Esophagus squamous epithelium (tissue), 4 donors: ENCODE data around the gene OVAAL.

Experiments used
- POLR2A ChIP-seq, 4 donors: fragments of 450-650 bp; IDR thresholded peaks; one replicate each; pipeline ENCODE4 v1.6.1; 2017; ENCODE audit warnings: antibody characterized with exemption in 4 of 4, mild to moderate bottlenecking in 4 of 4, moderate library complexity in 3 of 4
- TF ChIP-seq, protein P1 (sequence below), 6 experiments: fragments of 450-650 bp in 4 of 6; fragments of 200-600 bp in 2 of 6; sonication (generic) in 2 of 6; IDR thresholded peaks; one replicate each; pipeline ENCODE4 v1.5.1; 2016 to 2019; ENCODE audit warnings: antibody characterized with exemption in 6 of 6, mild to moderate bottlenecking in 4 of 6, moderate library complexity in 4 of 6

DNA sequence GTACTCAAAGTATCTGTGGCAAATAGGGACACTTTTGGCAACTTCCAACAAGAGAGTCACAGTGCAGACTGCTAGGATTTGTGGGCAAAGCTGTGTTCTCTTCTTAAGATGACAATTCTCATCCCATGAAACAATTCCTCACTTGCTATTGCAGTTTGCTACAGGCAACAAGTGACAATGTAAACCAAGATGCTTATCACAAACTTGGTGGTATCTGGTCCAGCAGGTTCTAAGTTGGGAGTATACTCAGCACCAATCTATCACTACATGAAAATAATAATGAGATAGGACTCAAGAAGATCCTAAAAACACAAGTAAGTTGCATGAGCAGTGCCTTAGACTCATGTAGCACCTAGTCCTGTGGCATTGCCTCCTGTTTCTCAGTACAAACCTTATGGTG lies 3.4 kb upstream of the OVAAL start:
- TF ChIP-seq, protein P1, sequence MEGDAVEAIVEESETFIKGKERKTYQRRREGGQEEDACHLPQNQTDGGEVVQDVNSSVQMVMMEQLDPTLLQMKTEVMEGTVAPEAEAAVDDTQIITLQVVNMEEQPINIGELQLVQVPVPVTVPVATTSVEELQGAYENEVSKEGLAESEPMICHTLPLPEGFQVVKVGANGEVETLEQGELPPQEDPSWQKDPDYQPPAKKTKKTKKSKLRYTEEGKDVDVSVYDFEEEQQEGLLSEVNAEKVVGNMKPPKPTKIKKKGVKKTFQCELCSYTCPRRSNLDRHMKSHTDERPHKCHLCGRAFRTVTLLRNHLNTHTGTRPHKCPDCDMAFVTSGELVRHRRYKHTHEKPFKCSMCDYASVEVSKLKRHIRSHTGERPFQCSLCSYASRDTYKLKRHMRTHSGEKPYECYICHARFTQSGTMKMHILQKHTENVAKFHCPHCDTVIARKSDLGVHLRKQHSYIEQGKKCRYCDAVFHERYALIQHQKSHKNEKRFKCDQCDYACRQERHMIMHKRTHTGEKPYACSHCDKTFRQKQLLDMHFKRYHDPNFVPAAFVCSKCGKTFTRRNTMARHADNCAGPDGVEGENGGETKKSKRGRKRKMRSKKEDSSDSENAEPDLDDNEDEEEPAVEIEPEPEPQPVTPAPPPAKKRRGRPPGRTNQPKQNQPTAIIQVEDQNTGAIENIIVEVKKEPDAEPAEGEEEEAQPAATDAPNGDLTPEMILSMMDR (IDR thresholded peaks at IDR 0.05), result no peak
- TF ChIP-seq POLR2A (IDR thresholded peaks at IDR 0.05), result no peak
